ENCODE results near the gene KCNJ13.

KCNJ13 gene

GRCh38 chr2:232744963-232745362, 31.4 kb downstream of the KCNJ13 start:
- H3K9me2 ChIP-seq (ENCODE audit: low read depth, low read length), result no peaks in the 10 kb centered on the region
- no peak overlapping the region for H3K27ac ChIP-seq (ENCODE audit: low read depth, low read length, poor library complexity, severe bottlenecking)
- H4K20me1 ChIP-seq (ENCODE audit: insufficient read depth, low read length), result no peaks in the 10 kb centered on the region
- no peaks in the 10 kb centered on the region for H3K4me1 ChIP-seq (ENCODE audit: insufficient read depth, low read length, severe bottlenecking)
- H3K9ac ChIP-seq (ENCODE audit: low read length), result no peak overlapping the region
- TF ChIP-seq EZH2 (IDR thresholded peaks at IDR 0.05; ENCODE audit: borderline replicate concordance, low read length) (no peak), CTCF (IDR thresholded peaks at IDR 0.05; ENCODE audit: low read length) (no peak)
- no peak overlapping the region for H3K4me3 ChIP-seq (ENCODE audit: low read depth, low read length, poor library complexity, severe bottlenecking)
- no peak overlapping the region for H2AFZ ChIP-seq (ENCODE audit: low read length)
- no peaks in the 10 kb centered on the region for H3K9me3 ChIP-seq (ENCODE audit: low read length)
- H3K4me2 ChIP-seq (ENCODE audit: low read length), result no peak overlapping the region
- H3K36me3 ChIP-seq (ENCODE audit: insufficient read depth, low read length), result peaks cover 33% of the 10 kb centered on the region; the same call in 1 of the 2 replicates
- H3K79me2 ChIP-seq (ENCODE audit: insufficient read depth, low read length), result no peaks in the 10 kb centered on the region
- 0 out of 2 replicates have a peak, but pooled peaks cover 6% of the 10 kb centered on the region for H3F3A ChIP-seq (ENCODE audit: insufficient read depth, low read length)
- H3K27me3 ChIP-seq (ENCODE audit: insufficient read depth, low read length), result no peaks in the 10 kb centered on the region

- no peaks in the 10 kb centered on the region for H4K20me1 ChIP-seq (ENCODE audit: insufficient read depth, low read length)
- no peak overlapping the region for H3K4me2 ChIP-seq (ENCODE audit: low read length)
- H3K9me2 ChIP-seq (ENCODE audit: low read depth, low read length), result no peaks in the 10 kb centered on the region
- H2AFZ ChIP-seq (ENCODE audit: low read length), result no peak overlapping the region
- TF ChIP-seq CTCF (IDR thresholded peaks at IDR 0.05; ENCODE audit: low read length) (no peak), EZH2 (IDR thresholded peaks at IDR 0.05; ENCODE audit: borderline replicate concordance, low read length) (no peak)
- H3K27ac ChIP-seq (ENCODE audit: low read depth, low read length, poor library complexity, severe bottlenecking), result no peak overlapping the region
- no peak overlapping the region for H3K9ac ChIP-seq (ENCODE audit: low read length)
- peaks cover 21% of the 10 kb centered on the region; the same call in 1 of the 2 replicates for H3K36me3 ChIP-seq (ENCODE audit: insufficient read depth, low read length)
- no peaks in the 10 kb centered on the region for H3K79me2 ChIP-seq (ENCODE audit: insufficient read depth, low read length)
- no peaks in the 10 kb centered on the region for H3K4me1 ChIP-seq (ENCODE audit: insufficient read depth, low read length, severe bottlenecking)
- no peaks in the 10 kb centered on the region for H3K27me3 ChIP-seq (ENCODE audit: insufficient read depth, low read length)
- 0 out of 2 replicates have a peak, but pooled peaks cover 6% of the 10 kb centered on the region for H3F3A ChIP-seq (ENCODE audit: insufficient read depth, low read length)
- no peak overlapping the region for H3K4me3 ChIP-seq (ENCODE audit: low read depth, low read length, poor library complexity, severe bottlenecking)
- H3K9me3 ChIP-seq (ENCODE audit: low read length), result no peaks in the 10 kb centered on the region
Observed at GRCh38 chr2:232741972-232742371, 34.4 kb downstream of the KCNJ13 start.

- Histone ChIP-seq H3K36me3 (ENCODE audit: insufficient read depth, low read length) (peaks cover 24% of the 10 kb centered on the region; the same call in 1 of the 2 replicates), H3K4me1 (ENCODE audit: insufficient read depth, low read length, severe bottlenecking) (no peaks in the 10 kb centered on the region), H3K27me3 (ENCODE audit: insufficient read depth, low read length) (no peaks in the 10 kb centered on the region), H3K9me3 (ENCODE audit: low read length) (no peaks in the 10 kb centered on the region), H3K4me3 (ENCODE audit: low read depth, low read length, poor library complexity, severe bottlenecking) (no peak overlapping the region), H3K9ac (ENCODE audit: low read length) (no peak overlapping the region), H3K27ac (ENCODE audit: low read depth, low read length, poor library complexity, severe bottlenecking) (no peak overlapping the region), H3K79me2 (ENCODE audit: insufficient read depth, low read length) (no peaks in the 10 kb centered on the region), H3F3A (ENCODE audit: insufficient read depth, low read length) (0 out of 2 replicates have a peak, but pooled peaks cover 6% of the 10 kb centered on the region), H3K9me2 (ENCODE audit: low read depth, low read length) (no peaks in the 10 kb centered on the region), H2AFZ (ENCODE audit: low read length) (no peak overlapping the region), H4K20me1 (ENCODE audit: insufficient read depth, low read length) (no peaks in the 10 kb centered on the region), H3K4me2 (ENCODE audit: low read length) (no peak overlapping the region)
- TF ChIP-seq CTCF (IDR thresholded peaks at IDR 0.05; ENCODE audit: low read length) (no peak), EZH2 (IDR thresholded peaks at IDR 0.05; ENCODE audit: borderline replicate concordance, low read length) (no peak)
Observed at GRCh38 chr2:232741294-232741693, 35.1 kb downstream of the KCNJ13 start.
